GM23338 (cell line): ENCODE measurements around the gene DOK7.

Experiments
- CTCF ChIP-seq, 2 experiments: fragments of 200-600 bp in 1 of 2; sonication (generic) in 1 of 2; conservative IDR thresholded peaks; 2 replicates each; pipeline versions ENCODE4 v1.5.1 to v1.6.1; 2016 to 2017; ENCODE audit warnings: antibody characterized with exemption in 2 of 2, low read depth in 2 of 2, mild to moderate bottlenecking in 2 of 2, moderate library complexity in 1 of 2
- EZH2 ChIP-seq: fragments of 200-600 bp; sonication (generic); IDR thresholded peaks from one replicate; pipeline ENCODE4 v1.8.0; 2017; ENCODE audit warnings: antibody characterized with exemption, mild to moderate bottlenecking, low read depth; ENCODE audit not compliant: unreplicated experiment
- EZH2phosphoT487 ChIP-seq: fragments of 200-600 bp; sonication (generic); IDR thresholded peaks from one replicate; pipeline ENCODE4 v1.8.1; 2018; ENCODE audit warnings: antibody characterized with exemption; ENCODE audit not compliant: unreplicated experiment
- POLR2AphosphoS5 ChIP-seq: IDR thresholded peaks from 2 replicates; pipeline ENCODE4 v1.6.1; 2016; ENCODE audit warnings: antibody characterized with exemption, low read depth
- REST ChIP-seq: IDR thresholded peaks from one replicate; pipeline ENCODE4 v1.6.1; 2018; ENCODE audit warnings: antibody characterized with exemption; ENCODE audit not compliant: unreplicated experiment
- ZNF331 ChIP-seq: fragments of 250-450 bp; sonication (Bioruptor Pico); IDR thresholded peaks from 2 replicates; pipeline ENCODE4 v1.5.0; 2020; ENCODE audit warnings: low read depth, mild to moderate bottlenecking, moderate library complexity

- TF ChIP-seq CTCF (conservative IDR thresholded peaks at IDR 0.05; ENCODE audit: low read depth in 2 of 2): no peak
- no peak for TF ChIP-seq EZH2
- no peak for TF ChIP-seq POLR2AphosphoS5
- no peak for TF ChIP-seq REST
- TF ChIP-seq EZH2phosphoT487: no peak
- no peak for TF ChIP-seq ZNF331 (CRISPR knock-in tag)
These were observed 30.7 kb upstream of the DOK7 start for GRCh38 chr4:3432381-3432790.
